ENCODE measurements around the gene DPP9.
"Not testable (repeated sequence)": the region's sequence is repeated elsewhere in the genome, so short reads cannot be mapped to it uniquely, and the experiment has no call there.

DPP9 gene

DNA sequence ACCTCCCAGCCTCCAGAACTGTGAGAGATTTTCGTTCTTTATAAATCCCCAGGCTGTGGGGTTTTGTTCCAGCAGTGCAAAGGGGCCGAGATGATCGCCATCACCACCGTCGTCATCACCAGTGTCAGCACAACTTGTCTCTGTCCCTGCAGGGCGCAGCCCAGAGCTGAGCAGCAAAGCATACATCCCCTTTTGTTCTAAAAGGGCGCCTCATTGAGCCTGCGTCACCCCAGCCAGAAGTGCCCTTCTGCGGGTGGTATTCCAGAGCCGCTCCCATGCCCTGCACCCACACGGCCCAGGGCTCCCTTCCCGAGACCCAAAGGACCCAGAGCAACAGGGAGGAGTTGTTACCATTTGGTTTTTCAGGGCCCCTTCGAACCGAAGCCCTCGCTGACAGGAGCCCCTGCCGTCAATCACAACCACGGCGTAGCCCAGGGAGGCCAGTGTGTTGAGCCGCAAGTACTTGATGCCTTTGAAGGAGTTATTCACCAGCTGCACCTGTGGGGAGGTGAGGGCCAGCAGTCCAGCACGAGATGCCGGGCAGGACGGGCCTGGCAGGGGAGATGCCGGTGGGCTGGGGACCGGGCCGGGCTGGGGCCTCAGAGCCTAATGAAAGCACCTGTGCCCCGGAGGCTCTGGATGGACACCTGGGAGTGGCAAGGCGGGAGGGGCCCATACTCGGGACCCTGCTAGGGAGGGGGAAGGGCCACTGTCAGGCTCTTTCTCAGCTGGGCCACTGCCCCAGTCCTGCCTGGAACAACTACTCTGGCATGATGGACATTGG lies 39.1 kb downstream of the DPP9 start:
- DNase-seq, result no peak

- no peak for DNase-seq
Observed at GRCh38 chr19:4682417-4683200, 41.0 kb downstream of the DPP9 start.

GRCh38 chr19:4680021-4680420 lies 43.6 kb downstream of the DPP9 start:
- DNase-seq, result not testable (repeated sequence)

GRCh38 chr19:4678881-4679790 lies 44.5 kb downstream of the DPP9 start:
- no peak for DNase-seq

GRCh38 chr19:4676955-4677731 lies 46.5 kb downstream of the DPP9 start:
- no peak for DNase-seq

- no peak for DNase-seq
Observed at GRCh38 chr19:4675346-4675745, 48.3 kb downstream of the DPP9 start.

GRCh38 chr19:4673726-4674125 lies 49.9 kb downstream of the DPP9 start:
- DNase-seq, result no peak

GRCh38 chr19:4673216-4673615 lies 50.4 kb downstream of the DPP9 start:
- DNase-seq, result no peak

DNA sequence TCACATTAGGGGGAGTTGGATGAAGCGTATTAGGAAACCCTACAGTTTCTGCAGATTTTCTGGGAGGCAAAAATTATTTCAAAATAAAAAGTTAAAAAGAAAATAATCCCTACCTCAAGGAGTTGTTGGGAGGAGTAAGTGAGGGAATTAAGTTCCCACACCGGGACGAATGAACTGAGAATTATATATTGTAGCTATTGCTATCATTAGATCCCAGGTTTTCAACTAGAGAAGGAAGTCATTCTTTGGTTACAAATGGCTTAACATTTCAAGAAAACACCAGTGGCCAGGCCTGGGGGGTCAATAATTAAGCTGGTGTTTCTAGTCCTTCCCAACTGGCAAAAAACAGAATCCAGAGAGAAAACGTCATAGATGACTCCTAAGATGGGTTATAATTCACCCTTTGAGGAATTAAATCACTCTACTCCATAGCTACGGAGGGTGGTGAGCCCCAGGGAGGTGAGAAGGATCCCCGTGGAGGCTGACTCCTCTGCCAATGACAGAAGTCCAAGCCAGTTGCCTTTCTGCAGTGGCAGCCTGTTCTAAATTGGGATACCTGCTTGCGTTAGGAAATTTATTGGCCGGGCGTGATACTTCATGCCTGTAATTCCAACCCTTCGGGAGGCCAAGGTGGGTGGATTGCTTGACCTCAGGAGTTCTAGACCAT lies 52.3 kb downstream of the DPP9 start:
- DNase-seq, result no peak

DNA sequence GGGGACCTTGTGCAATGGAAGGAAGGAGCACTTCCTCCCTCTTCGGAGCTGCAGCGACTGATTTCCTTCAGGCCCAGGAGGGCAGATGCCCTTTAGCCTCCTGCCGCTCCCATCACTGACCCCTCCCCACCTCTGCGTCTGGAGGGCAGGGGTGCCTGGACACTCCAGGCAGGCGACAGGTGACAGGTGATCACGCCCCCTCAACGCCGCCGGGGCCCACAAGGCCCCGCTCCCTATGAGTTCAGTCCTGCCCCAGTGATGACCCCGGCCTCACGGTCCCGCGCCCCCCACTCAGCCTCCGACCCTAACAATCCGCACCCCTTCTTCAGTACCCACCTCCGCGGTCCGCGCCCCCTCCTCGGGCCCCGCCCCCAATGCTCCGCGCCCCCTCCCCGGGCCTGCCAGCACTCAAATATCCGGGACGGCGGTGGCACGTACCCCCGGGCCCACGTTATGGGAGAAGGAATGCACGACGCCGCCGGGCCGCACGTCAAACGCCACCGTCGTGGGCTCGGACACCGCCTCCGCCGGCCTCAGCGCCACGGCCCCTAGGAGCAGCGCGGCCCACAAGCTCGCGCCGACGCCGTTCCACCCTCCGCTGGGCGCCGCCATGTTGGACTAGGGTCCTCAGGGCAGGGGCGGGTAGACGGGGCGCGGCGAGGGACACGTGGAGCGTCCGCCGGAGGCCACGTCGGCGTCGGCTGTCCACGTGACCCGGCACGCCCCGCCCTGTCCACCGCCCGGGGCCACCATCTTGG lies 53.7 kb downstream of the DPP9 start, which contains the start of gene MYDGF:
MYDGF (minus strand) TSS at position 620 of the 758 bp plus-strand sequence; CDS start at position 612, 8 bp downstream.
- peak; percentile 9 for DNase-seq

- no peak for DNase-seq
Observed at GRCh38 chr19:4664642-4665041, 59.0 kb downstream of the DPP9 start.

DNA sequence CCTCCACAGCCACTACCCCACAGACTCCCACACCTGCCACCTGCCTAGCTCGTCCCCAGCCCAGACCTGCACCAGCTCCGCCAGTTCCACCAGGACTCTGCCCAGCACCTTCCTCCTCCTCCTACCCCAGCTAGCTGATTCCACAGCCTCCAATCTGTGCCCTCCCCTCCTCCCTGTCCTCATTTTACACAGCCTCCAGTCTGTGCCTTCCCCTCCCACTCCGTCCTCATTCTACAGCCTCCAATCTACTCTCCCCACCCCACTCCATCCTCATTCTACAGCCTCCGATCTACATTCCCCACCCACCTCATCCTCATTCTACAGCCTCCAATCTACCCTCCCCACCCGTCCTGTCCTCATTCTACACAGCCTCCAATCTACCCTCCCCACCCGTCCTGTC lies 60.8 kb downstream of the DPP9 start:
- DNase-seq, result no peak

DNA sequence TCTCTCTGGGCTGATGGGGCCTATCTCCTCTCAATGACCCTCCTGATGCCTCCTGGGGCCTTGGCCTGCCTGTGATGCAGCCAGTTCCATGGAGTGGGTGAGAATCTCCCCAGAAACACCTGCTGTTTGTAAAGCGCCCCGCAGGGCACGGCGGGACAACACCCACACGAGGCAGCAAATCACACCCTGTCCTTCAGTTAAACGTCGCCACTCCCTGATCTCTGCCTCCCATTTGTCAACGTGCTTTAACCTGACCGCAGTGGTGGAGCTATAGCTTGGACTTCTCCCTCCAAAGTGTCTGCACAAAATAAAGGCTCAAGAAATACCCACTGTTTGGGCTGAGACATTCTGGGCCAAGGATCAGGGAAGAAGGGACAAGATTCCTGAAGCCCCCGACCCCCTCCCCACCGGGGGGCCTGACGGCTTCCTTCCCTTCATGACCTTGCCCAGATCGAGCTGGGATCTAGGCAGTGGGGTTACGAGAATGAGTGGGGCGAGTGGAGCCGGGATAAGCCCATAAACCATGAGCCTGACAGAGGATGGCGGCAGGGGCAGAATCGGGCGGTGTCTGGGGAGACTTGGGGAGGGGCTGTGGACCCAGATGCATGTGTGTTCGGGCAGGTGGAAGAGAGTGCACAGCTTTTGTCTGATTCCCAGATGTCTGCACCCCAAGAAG lies 61.5 kb downstream of the DPP9 start:
- DNase-seq, result no peak

GRCh38 chr19:4660993-4661392 lies 62.6 kb downstream of the DPP9 start:
- DNase-seq, result no peak

DNA sequence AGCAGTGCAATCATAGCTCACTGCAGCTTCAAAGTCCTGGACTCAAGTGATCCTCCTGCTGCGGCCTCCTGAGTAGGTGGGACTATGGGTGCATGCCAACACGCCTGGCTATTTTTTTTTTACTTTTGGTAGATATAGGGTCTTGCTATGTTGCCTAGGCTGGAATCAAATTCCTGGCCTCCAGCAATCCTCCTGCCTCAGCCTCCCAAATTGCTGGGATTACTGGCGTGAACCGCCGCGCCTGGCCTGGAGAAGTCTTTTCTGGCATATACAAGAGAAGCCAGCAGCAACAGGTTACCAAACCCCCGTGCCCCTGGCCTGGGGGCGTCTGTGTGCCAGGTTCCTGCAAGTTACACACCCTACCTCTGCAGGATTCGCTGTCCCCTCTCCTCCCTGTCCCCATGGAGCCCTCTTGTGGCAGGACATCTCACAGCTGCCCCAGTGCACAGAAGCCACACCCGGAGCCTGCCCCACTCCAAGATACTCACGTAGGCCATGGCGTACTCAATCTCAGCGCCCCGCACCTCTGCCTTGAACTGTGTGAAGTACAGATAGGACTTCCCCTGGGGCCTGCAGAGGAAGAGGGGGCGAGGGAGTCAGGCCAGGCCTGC lies 63.4 kb downstream of the DPP9 start:
- DNase-seq, result no peak

- DNase-seq, result no peak
Observed at GRCh38 chr19:4657835-4658234, 65.8 kb downstream of the DPP9 start.

DNA sequence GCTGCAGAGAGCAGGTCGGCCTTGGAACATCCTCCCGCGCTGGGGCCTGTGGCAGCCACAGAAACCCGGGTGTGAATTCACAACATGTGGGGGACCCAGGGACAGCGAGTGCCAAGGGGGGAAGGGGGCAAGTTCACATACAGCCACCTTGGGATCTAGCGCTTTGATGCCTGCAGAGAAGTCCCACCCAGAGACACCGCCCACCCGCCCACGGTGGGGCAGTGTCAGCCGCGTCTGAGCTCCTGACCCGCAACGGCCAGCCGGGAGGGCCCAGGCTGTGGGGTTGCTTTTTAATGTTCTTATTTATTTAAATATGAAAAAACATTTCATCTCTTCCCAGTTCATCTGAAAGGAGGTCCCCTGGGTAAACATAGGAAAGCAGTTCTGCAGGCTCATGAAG lies 66.4 kb downstream of the DPP9 start:
- no peak for DNase-seq

DNA sequence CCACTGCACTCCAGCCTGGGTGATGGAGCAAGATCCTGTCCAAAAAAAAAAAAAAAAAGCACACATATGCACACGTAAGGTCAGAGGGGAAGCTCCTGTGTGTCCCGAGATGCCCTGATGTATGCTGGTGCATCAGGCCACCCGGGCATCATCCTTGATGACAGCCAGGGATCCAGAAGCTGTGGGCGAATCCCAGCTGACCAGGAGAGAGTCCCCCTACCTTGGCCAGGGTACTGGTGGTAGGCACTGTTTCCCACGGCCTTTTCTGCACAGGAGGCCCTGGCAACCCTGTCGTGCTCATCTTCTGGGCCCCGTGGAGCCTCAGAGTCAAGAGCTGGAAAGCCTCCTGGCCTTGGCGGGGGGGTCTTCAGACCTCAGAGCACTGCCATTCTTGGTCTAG lies 67.5 kb downstream of the DPP9 start:
- no peak for DNase-seq

GRCh38 chr19:4654437-4655361 lies 68.9 kb downstream of the DPP9 start:
- DNase-seq, result no peak

Data from NCI-H2081 treated with DMSO at 0.1 percent for 48 hours (cell line).